ENCODE data around the gene CLCF1.

GRCh38 chr11:67422891-67423290, 49.5 kb upstream of the CLCF1 start:
- TF ChIP-seq CTCF (IDR thresholded peaks at IDR 0.05; ENCODE audit: low read length), result no peak
- no peak for TF ChIP-seq EZH2 (IDR thresholded peaks at IDR 0.05; ENCODE audit: borderline replicate concordance, low read length)

All from OCI-LY1 (cell line).